Activated CD4-positive, alpha-beta T cell treated with anti-CD3 and anti-CD28 coated beads, Interleukin-2, amount 50 U/mL, for 48 hours (primary cell): ENCODE results near the gene CCDC146.
"Not testable (repeated sequence)": the region's sequence is repeated elsewhere in the genome, so short reads cannot be mapped to it uniquely, and the experiment has no call there.

Source experiments
- DNase-seq, 2 experiments: peaks; one replicate each; pipeline ENCODE4 v3.0.0-alpha.2; 2020

Gene CCDC146

DNA sequence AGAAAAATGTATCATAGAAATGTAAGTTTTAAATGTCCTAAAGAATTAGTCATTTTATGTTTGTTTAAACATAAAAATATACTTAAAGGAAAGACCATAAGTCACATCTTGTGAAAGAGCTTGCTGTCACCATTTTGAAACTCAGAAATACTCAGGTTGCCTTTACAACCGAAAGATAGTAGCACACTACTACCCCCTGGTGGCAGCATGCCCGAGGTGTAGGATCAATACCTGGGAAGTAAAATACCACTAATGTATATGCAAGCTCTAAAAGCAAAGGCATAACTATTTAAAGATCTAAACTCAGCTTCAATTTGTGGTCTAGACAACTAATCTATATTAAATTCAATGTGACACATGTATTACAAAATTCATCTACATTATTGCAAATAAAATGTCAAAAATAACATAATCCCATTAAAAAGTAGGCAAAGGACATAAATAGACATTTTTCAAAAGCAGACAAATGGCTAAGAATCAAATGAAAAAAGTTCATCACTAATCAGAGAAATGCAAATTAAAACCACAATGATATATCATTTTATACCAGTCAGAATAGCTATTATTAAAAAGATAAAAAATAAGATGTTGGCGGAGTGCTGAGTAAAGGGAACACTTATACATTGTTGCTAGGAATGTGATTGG, 124.9 kb downstream of the CCDC146 start:
- DNase-seq, result peak; percentile 94 to 96

DNA sequence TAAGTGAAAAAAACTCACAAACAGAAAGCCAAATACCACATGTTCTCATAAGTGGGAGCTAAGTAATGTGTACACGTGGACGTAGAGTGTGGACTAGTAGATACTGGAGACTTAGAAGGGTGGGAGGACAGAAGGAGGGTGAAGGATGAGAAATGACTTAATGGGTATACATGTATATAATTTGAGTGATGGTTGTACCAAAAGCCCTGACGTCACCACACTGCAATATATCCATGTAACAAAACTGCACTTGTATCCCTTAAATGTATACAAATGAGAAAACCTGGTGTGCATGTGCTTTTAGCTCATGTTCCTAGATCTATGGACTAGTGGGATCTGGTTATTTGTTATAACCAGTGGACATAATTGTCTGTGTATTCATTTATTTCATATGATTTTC, 125.7 kb downstream of the CCDC146 start:
- DNase-seq, result no peak

DNA sequence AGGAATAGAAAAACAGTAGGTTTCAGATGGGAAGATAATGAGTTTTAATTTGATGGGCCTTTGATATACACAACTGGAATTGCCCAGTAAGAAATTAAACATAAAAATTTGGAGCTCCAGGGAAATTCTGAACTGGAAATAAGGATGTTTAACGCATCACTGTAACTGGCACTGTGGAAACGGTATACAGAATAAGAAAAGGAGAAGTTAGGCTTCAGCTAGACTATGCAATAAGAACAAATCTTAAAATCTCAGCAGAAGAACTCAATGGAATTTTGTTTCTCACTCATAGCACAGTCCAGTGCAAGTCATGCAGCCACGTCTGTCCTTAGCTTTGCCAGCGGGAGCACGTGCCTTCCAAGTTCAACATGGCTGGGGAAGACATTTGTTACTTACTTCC, 130.1 kb downstream of the CCDC146 start:
- no peak for DNase-seq

- no peak for DNase-seq
Observed at GRCh38 chr7:77253151-77253550, 130.7 kb downstream of the CCDC146 start.

DNA sequence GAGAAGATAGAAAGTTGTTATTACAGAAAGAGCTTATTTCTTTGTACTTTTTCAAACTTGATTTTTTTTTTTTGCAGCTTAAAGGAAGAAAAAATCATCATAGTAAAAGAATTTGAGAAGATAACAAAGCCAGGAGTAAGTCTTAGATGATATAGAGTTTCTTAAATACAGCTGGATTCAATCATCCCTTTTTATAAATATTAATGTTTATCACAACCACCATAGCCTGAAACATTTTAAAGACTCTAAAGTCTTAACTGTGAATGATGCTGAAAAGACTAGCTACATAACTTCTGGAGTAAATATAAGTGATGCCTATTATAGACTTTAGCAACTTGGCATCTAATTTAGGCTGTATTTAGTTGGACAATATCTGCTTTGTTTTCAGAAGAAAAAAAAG, 132.0 kb downstream of the CCDC146 start:
- DNase-seq, result no peak

DNA sequence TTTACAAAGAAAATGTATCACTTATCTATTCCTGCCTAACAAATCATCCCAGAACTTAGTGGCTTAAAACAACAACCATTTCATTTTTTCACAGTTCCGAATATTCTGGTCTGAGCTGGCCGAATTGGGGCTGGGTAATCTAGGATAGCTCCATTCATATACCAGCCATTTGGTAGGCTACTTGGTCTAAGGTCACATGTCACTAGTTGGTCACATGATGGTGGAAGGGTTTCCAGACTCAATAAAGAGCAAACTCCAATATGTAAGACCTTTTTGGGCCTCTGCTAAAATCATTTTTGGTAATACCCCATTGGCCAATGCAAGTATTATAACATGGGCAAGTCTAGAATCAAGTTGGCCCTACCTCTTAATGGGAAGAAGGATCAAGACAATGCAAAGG, 132.5 kb downstream of the CCDC146 start:
- DNase-seq, result no peak

GRCh38 chr7:77258014-77258413, 135.6 kb downstream of the CCDC146 start:
- no peak for DNase-seq

DNA sequence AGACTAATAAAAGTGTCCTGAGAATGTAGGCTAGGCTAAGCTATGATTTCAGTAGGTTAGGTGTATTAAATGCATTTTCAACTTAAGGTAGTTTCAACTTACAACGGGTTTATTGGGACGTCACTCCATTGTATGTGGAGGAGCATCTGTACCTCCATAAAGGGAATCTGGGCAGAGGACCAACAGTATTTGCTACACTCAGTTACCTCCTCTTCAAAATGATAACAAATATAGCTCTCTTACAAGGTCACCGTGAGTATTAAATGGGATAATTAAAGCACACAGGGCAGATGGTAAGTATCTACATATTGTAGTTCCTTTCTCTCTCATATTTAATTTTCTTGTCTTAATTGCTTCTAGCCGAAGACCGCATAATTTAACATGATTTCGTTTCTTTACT, 136.2 kb downstream of the CCDC146 start:
- DNase-seq, result no peak

DNA sequence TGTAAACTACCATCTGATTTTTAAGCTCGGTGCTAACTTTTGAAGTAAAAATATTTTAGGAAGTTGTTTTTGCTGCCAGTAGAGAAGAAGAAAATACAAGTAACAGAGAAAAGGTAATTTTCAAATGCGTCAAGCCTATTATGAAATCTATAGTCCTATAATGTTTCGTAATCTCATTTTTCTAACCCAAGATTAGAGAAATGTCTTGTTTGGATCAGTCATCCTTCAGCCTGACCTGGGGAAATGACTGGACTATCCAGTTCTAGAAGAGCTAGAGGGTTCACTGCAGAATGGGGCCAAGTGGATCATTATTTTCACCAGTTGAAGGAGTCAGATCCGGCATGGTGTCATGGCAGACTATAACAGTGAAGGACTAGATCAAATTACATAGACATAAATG, 139.9 kb downstream of the CCDC146 start:
- DNase-seq, result no peak

DNA sequence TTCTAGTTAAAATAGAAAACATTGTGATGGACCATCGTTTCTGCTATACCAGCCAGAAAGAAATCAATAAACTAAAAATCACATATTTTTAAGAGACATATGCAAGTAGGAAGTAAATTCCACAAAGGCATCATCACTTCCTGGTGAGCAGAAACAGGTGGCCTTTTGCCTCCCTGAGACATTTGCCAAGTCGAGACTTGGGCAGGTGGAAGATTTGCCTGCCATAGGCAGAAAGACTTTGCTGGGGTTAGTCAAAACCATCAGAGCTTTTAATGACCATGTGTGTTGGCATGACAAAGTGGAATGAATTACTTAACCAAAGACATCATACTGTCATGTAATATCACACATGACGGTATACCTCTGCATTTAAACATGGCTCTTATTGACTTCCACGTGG, 143.3 kb downstream of the CCDC146 start:
- no peak for DNase-seq

DNA sequence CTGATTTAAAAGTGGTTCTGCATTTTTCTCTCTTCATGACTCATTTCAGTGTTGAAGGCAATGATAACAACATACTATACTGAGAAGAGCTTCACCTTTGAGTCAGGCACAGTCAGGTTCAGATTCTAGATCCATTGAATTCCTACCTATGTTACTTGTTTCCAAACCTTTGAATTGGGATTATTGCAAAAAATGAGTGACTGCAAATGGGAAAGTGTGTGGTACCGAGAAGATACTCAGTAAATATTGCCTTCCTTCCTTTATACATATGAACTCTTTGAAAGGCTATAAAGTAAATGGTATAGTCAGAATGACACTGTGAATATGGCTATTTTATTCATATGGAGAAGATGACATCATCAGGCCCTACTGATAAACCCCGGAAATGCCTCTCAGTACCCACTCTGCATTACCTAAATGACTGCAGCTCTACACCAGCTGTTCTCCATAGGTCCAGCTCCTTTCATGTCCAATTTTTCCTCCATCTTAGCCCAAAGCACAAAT, 143.9 kb downstream of the CCDC146 start:
- no peak for DNase-seq

GRCh38 chr7:77269360-77270093, 147.1 kb downstream of the CCDC146 start:
- no peak for DNase-seq

DNA sequence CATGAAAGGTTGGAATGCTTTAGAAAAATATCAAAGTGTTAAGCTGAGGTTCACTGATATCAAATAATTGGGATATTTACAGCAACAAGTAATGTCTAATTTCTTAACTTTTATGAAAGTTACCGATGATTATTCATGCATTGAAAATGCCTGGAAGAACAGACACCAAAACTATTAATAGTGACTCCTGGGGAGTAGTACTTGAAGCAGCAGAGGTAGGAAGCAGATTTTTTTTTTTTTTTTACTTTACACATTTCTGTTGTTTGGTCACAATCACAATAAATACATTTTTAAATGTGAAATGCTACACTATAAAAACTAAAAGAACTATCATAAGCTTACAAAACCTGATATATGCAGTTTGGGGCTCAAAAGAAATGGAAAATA, 147.7 kb downstream of the CCDC146 start:
- no peak for DNase-seq

DNA sequence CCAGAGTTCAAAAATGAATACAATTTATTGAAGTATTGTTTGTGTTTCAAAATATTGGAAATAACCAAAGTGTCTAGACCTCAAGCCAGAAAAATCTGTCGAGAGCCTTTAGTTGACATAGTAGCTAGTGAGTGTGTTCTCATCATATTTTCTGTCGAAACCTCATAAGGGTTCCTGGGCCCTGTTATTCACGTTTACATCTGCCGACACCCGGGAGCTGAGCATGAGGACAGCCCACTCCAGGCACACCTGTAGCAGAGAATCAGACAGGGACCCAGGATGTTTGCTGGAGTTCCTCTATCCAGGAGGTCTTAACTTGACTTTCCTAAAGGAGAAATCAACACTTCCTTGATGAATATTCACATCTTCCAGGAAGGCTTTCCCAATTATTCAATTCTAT, 149.4 kb downstream of the CCDC146 start:
- DNase-seq, result no peak

DNA sequence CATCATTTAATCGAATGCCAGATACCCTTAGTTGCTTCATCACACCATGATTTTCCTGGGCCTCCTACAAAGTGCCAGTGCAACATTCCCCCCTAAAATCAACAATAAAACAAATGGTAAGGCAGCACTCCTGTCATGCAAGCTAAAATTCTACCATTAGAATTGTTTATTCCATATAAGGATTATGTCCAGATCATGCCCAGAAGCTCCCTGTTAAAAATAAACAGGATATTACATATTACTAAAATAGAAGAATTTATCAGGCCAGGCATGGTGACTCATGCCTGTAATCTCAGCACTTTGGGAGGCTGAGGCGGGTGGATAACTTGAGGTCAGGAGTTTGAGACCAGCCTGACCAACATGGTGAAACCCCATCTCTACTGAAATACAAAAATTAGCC, 153.2 kb downstream of the CCDC146 start:
- not testable (repeated sequence) for DNase-seq

DNA sequence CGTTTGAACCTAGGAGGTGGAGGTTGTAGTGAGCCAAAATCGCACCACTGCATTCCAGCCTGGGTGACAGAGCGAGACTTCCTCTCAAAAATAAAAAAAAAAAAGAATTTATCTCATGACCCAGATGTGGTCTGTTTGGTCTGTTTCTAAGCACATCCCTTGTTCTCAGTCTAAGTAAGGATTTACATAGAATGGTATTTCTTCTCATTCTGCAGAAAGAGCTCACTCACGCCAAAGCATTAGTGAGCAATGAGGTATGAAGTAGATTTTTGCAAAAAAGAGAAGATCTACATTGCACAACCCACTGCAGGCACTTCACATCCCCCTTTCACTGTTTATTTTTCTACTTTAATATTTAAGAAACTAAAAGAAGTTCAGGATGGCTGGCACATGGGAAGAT, 153.7 kb downstream of the CCDC146 start:
- no peak for DNase-seq

- no peak for DNase-seq
Observed at GRCh38 chr7:77281780-77282478, 159.5 kb downstream of the CCDC146 start.

GRCh38 chr7:77282897-77283296, 160.5 kb downstream of the CCDC146 start:
- no peak for DNase-seq

DNA sequence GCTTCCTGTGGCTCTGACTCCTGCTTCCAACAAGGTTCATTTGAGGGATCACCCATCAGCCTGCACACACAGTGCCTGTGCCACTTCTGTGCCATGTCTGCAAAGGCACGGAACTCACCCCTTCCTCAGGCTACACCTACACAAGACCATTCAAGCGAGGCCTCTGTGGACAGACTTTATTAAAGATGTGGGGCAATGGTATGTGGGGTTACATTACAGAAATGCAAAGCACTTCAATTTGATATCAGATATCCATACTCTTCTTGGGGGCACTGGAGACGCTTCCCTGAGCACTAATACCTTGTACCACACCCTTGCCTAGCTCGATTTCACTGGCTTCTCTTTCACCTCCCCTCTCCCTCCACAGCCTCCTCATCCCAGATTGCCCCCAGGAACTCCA, 161.6 kb downstream of the CCDC146 start:
- DNase-seq, result no peak

GRCh38 chr7:77284616-77285015, 162.2 kb downstream of the CCDC146 start:
- no peak for DNase-seq

GRCh38 chr7:77288676-77289320, 166.4 kb downstream of the CCDC146 start:
- DNase-seq, result no peak

GRCh38 chr7:77289387-77289786, 167.0 kb downstream of the CCDC146 start:
- no peak for DNase-seq

GRCh38 chr7:77290425-77290824, 168.0 kb downstream of the CCDC146 start:
- no peak for DNase-seq

GRCh38 chr7:77293046-77293445, 170.6 kb downstream of the CCDC146 start:
- no peak for DNase-seq
